Parathyroid adenoma (tissue), 2 donors: ENCODE data around the gene GNB3.

ENCODE experiments used
- H2AFZ ChIP-seq: fragments of 300-600 bp; sonication (generic); one replicate; pipeline ENCODE4 v1.7.0; 2017; ENCODE audit warnings: antibody characterized with exemption, mild to moderate bottlenecking
- H3K27ac ChIP-seq: fragments of 300-600 bp; sonication (generic); one replicate; pipeline ENCODE4 v1.7.0; 2017
- H3K27me3 ChIP-seq: fragments of 300-600 bp; sonication (generic); one replicate; pipeline ENCODE4 v1.7.0; 2017; ENCODE audit warnings: low read length; ENCODE audit not compliant: control insufficient read depth, insufficient read depth
- H3K36me3 ChIP-seq: fragments of 300-600 bp; sonication (generic); one replicate; pipeline ENCODE4 v1.7.0; 2017; ENCODE audit warnings: low read length; ENCODE audit not compliant: control insufficient read depth, insufficient read depth
- H3K4me1 ChIP-seq: fragments of 300-600 bp; sonication (generic); one replicate; pipeline ENCODE4 v1.7.0; 2017; ENCODE audit warnings: control low read depth
- H3K4me2 ChIP-seq: fragments of 300-600 bp; sonication (generic); one replicate; pipeline ENCODE4 v1.7.0; 2017; ENCODE audit warnings: low read length
- H3K4me3 ChIP-seq: fragments of 300-600 bp; sonication (generic); one replicate; pipeline ENCODE4 v1.7.0; 2017; ENCODE audit warnings: low read depth, low read length
- H3K79me2 ChIP-seq: fragments of 300-600 bp; sonication (generic); one replicate; pipeline ENCODE4 v1.7.0; 2017; ENCODE audit warnings: control low read depth
- H3K9ac ChIP-seq: fragments of 300-600 bp; sonication (generic); one replicate; pipeline ENCODE4 v1.7.0; 2017; ENCODE audit warnings: mild to moderate bottlenecking
- H3K9me3 ChIP-seq: fragments of 300-600 bp; sonication (generic); one replicate; pipeline ENCODE4 v1.7.0; 2017; ENCODE audit warnings: low read length; ENCODE audit not compliant: control insufficient read depth
- CTCF ChIP-seq: fragments of 300-600 bp; sonication (generic); IDR thresholded peaks from one replicate; pipeline ENCODE4 v1.7.0; 2017; ENCODE audit warnings: antibody characterized with exemption, mild to moderate bottlenecking
- donor health status: primary hyperparathyroidism.

The GNB3 gene

GRCh38 chr12:6894321-6894720 is 53.6 kb downstream of the GNB3 start:
- Histone ChIP-seq H3K27ac (no peak overlapping the region), H3K79me2 (no peaks in the 10 kb centered on the region), H3K4me3 (no peak overlapping the region), H3K4me1 (peaks cover 6% of the 10 kb centered on the region), H3K4me2 (no peak overlapping the region), H3K9ac (no peak overlapping the region), H3K9me3 (no peaks in the 10 kb centered on the region), H3K36me3 (no peaks in the 10 kb centered on the region), H3K27me3 (no peaks in the 10 kb centered on the region), H2AFZ (no peak overlapping the region)
- no peak for TF ChIP-seq CTCF
